Measurements from ENCODE around the gene NAALADL2.

The NAALADL2 gene

GRCh38 chr3:175416600-175416999 lies 557.5 kb downstream of the NAALADL2 start:
- Histone ChIP-seq H3K9me2 (ENCODE audit: low read depth, low read length) (no peaks in the 10 kb centered on the region), H2AFZ (ENCODE audit: low read length) (no peak overlapping the region), H3K27me3 (ENCODE audit: insufficient read depth, low read length) (no peaks in the 10 kb centered on the region), H4K20me1 (ENCODE audit: insufficient read depth, low read length) (0 out of 2 replicates have a peak, but pooled peaks cover 2% of the 10 kb centered on the region), H3K4me2 (ENCODE audit: low read length) (no peak overlapping the region), H3K9ac (ENCODE audit: low read length) (no peak overlapping the region), H3K9me3 (ENCODE audit: low read length) (no peaks in the 10 kb centered on the region), H3F3A (ENCODE audit: insufficient read depth, low read length) (no peaks in the 10 kb centered on the region), H3K27ac (ENCODE audit: low read depth, low read length, poor library complexity, severe bottlenecking) (no peak overlapping the region), H3K4me1 (ENCODE audit: insufficient read depth, low read length, severe bottlenecking) (no peaks in the 10 kb centered on the region), H3K79me2 (ENCODE audit: insufficient read depth, low read length) (no peaks in the 10 kb centered on the region), H3K36me3 (ENCODE audit: insufficient read depth, low read length) (no peaks in the 10 kb centered on the region), H3K4me3 (ENCODE audit: low read depth, low read length, poor library complexity, severe bottlenecking) (no peak overlapping the region)
- no peak for TF ChIP-seq EZH2 (IDR thresholded peaks at IDR 0.05; ENCODE audit: borderline replicate concordance, low read length)
- no peak for TF ChIP-seq CTCF (IDR thresholded peaks at IDR 0.05; ENCODE audit: low read length)

GRCh38 chr3:175417426-175417825 lies 558.3 kb downstream of the NAALADL2 start:
- H3K9ac ChIP-seq (ENCODE audit: low read length): no peak overlapping the region
- no peaks in the 10 kb centered on the region for H3K9me2 ChIP-seq (ENCODE audit: low read depth, low read length)
- H3K9me3 ChIP-seq (ENCODE audit: low read length): no peaks in the 10 kb centered on the region
- H3K36me3 ChIP-seq (ENCODE audit: insufficient read depth, low read length): no peaks in the 10 kb centered on the region
- 0 out of 2 replicates have a peak, but pooled peaks cover 2% of the 10 kb centered on the region for H4K20me1 ChIP-seq (ENCODE audit: insufficient read depth, low read length)
- H3K79me2 ChIP-seq (ENCODE audit: insufficient read depth, low read length): no peaks in the 10 kb centered on the region
- no peak overlapping the region for H3K4me2 ChIP-seq (ENCODE audit: low read length)
- H2AFZ ChIP-seq (ENCODE audit: low read length): no peak overlapping the region
- no peaks in the 10 kb centered on the region for H3K27me3 ChIP-seq (ENCODE audit: insufficient read depth, low read length)
- no peaks in the 10 kb centered on the region for H3F3A ChIP-seq (ENCODE audit: insufficient read depth, low read length)
- no peaks in the 10 kb centered on the region for H3K4me1 ChIP-seq (ENCODE audit: insufficient read depth, low read length, severe bottlenecking)
- H3K27ac ChIP-seq (ENCODE audit: low read depth, low read length, poor library complexity, severe bottlenecking): no peak overlapping the region
- TF ChIP-seq CTCF (IDR thresholded peaks at IDR 0.05; ENCODE audit: low read length): no peak
- TF ChIP-seq EZH2 (IDR thresholded peaks at IDR 0.05; ENCODE audit: borderline replicate concordance, low read length): no peak
- H3K4me3 ChIP-seq (ENCODE audit: low read depth, low read length, poor library complexity, severe bottlenecking): no peak overlapping the region

- no peaks in the 10 kb centered on the region for H3K9me3 ChIP-seq (ENCODE audit: low read length)
- no peak overlapping the region for H3K4me3 ChIP-seq (ENCODE audit: low read depth, low read length, poor library complexity, severe bottlenecking)
- no peak overlapping the region for H3K9ac ChIP-seq (ENCODE audit: low read length)
- no peaks in the 10 kb centered on the region for H3K9me2 ChIP-seq (ENCODE audit: low read depth, low read length)
- H3F3A ChIP-seq (ENCODE audit: insufficient read depth, low read length): no peaks in the 10 kb centered on the region
- 0 out of 2 replicates have a peak, but pooled peaks cover 2% of the 10 kb centered on the region for H4K20me1 ChIP-seq (ENCODE audit: insufficient read depth, low read length)
- no peak overlapping the region for H3K27ac ChIP-seq (ENCODE audit: low read depth, low read length, poor library complexity, severe bottlenecking)
- no peak overlapping the region for H2AFZ ChIP-seq (ENCODE audit: low read length)
- no peak overlapping the region for H3K4me2 ChIP-seq (ENCODE audit: low read length)
- no peaks in the 10 kb centered on the region for H3K4me1 ChIP-seq (ENCODE audit: insufficient read depth, low read length, severe bottlenecking)
- TF ChIP-seq EZH2 (IDR thresholded peaks at IDR 0.05; ENCODE audit: borderline replicate concordance, low read length): no peak
- TF ChIP-seq CTCF (IDR thresholded peaks at IDR 0.05; ENCODE audit: low read length): no peak
- no peaks in the 10 kb centered on the region for H3K27me3 ChIP-seq (ENCODE audit: insufficient read depth, low read length)
- no peaks in the 10 kb centered on the region for H3K36me3 ChIP-seq (ENCODE audit: insufficient read depth, low read length)
- H3K79me2 ChIP-seq (ENCODE audit: insufficient read depth, low read length): no peaks in the 10 kb centered on the region
These were observed 562.8 kb downstream of the NAALADL2 start for GRCh38 chr3:175421902-175422301.

Data from OCI-LY1 (cell line).